ENCODE results near the gene HLA-F.

The HLA-F gene

GRCh38 chr6:29724937-29725869 is 2.0 kb downstream of the HLA-F start:
- no peak for DNase-seq

GRCh38 chr6:29726001-29726400 is 2.8 kb downstream of the HLA-F start:
- no peak for DNase-seq

GRCh38 chr6:29726571-29727194 is 3.4 kb downstream of the HLA-F start:
- DNase-seq, result no peak

- DNase-seq, result no peak
Observed at GRCh38 chr6:29727637-29728036, 4.4 kb downstream of the HLA-F start.

- DNase-seq, result no peak
Observed at GRCh38 chr6:29728173-29728874, 5.1 kb downstream of the HLA-F start.

- no peak for DNase-seq
Observed at GRCh38 chr6:29728875-29729270, 5.6 kb downstream of the HLA-F start.

- no peak for DNase-seq
Observed at GRCh38 chr6:29729774-29730328, 6.6 kb downstream of the HLA-F start.

GRCh38 chr6:29730575-29731126 is 7.4 kb downstream of the HLA-F start:
- DNase-seq, result no peak

- DNase-seq, result no peak
Observed at GRCh38 chr6:29731281-29731680, 8.0 kb downstream of the HLA-F start.

GRCh38 chr6:29733057-29733456 is 9.8 kb downstream of the HLA-F start:
- no peak for DNase-seq

GRCh38 chr6:29734046-29735018 is 11.1 kb downstream of the HLA-F start:
- peak; percentile 8 for DNase-seq

- DNase-seq, result no peak
Observed at GRCh38 chr6:29736563-29736962, 13.3 kb downstream of the HLA-F start.

- DNase-seq, result no peak
Observed at GRCh38 chr6:29737707-29738630, 14.7 kb downstream of the HLA-F start.

GRCh38 chr6:29739136-29739881 is 16.1 kb downstream of the HLA-F start:
- no peak for DNase-seq

GRCh38 chr6:29739882-29740261 is 16.6 kb downstream of the HLA-F start:
- no peak for DNase-seq

- no peak for DNase-seq
Observed at GRCh38 chr6:29741592-29741991, 18.4 kb downstream of the HLA-F start.

- DNase-seq, result no peak
Observed at GRCh38 chr6:29742127-29742526, 18.9 kb downstream of the HLA-F start.

GRCh38 chr6:29743025-29743424 is 19.8 kb downstream of the HLA-F start:
- no peak for DNase-seq

GRCh38 chr6:29743568-29743967 is 20.3 kb downstream of the HLA-F start:
- no peak for DNase-seq

- DNase-seq, result no peak
Observed at GRCh38 chr6:29744131-29744530, 20.9 kb downstream of the HLA-F start.

Data from GF-D8 (cell line).